Activated naive CD4-positive, alpha-beta T cell treated with anti-CD3 and anti-CD28 coated beads, Interleukin-2, amount 50 U/mL, for 24 hours (primary cell): ENCODE results near the gene GLT6D1.

Experiments used
- H3K27ac Mint-ChIP-seq: one replicate; pipeline ENCODE4 v1.8.0; 2021; ENCODE audit warnings: mild to moderate bottlenecking, mixed read lengths
- H3K27me3 Mint-ChIP-seq: one replicate; pipeline ENCODE4 v1.8.0; 2021; ENCODE audit warnings: mixed read lengths
- H3K36me3 Mint-ChIP-seq: one replicate; pipeline ENCODE4 v1.8.0; 2021; ENCODE audit warnings: mixed read lengths
- H3K4me1 Mint-ChIP-seq: one replicate; pipeline ENCODE4 v1.8.0; 2021; ENCODE audit warnings: mixed read lengths
- H3K4me3 Mint-ChIP-seq: one replicate; pipeline ENCODE4 v1.8.0; 2021; ENCODE audit warnings: mild to moderate bottlenecking, mixed read lengths
- H3K9me3 Mint-ChIP-seq: one replicate; pipeline ENCODE4 v1.8.0; 2021; ENCODE audit warnings: mixed read lengths

GLT6D1 gene

GRCh38 chr9:135589596-135590485, 49.5 kb downstream of the GLT6D1 start:
- no peak overlapping the region for H3K4me3 Mint-ChIP-seq
- no peak overlapping the region for H3K27ac Mint-ChIP-seq
- H3K36me3 Mint-ChIP-seq = no peaks in the 10 kb centered on the region
- peaks cover 5% of the 10 kb centered on the region for H3K27me3 Mint-ChIP-seq
- H3K4me1 Mint-ChIP-seq = no peaks in the 10 kb centered on the region
- no peaks in the 10 kb centered on the region for H3K9me3 Mint-ChIP-seq

- peaks cover 5% of the 10 kb centered on the region for H3K27me3 Mint-ChIP-seq
- no peaks in the 10 kb centered on the region for H3K9me3 Mint-ChIP-seq
- H3K4me1 Mint-ChIP-seq = no peaks in the 10 kb centered on the region
- H3K27ac Mint-ChIP-seq = no peak overlapping the region
- no peaks in the 10 kb centered on the region for H3K36me3 Mint-ChIP-seq
- no peak overlapping the region for H3K4me3 Mint-ChIP-seq
Observed at GRCh38 chr9:135588886-135589595, 50.3 kb downstream of the GLT6D1 start.

- H3K36me3 Mint-ChIP-seq = no peaks in the 10 kb centered on the region
- H3K4me3 Mint-ChIP-seq = no peak overlapping the region
- H3K27ac Mint-ChIP-seq = no peak overlapping the region
- no peaks in the 10 kb centered on the region for H3K4me1 Mint-ChIP-seq
- H3K9me3 Mint-ChIP-seq = no peaks in the 10 kb centered on the region
- peaks cover 2% of the 10 kb centered on the region for H3K27me3 Mint-ChIP-seq
Observed at GRCh38 chr9:135588371-135588770, 51.0 kb downstream of the GLT6D1 start.

- Mint-ChIP-seq H3K4me1 (no peaks in the 10 kb centered on the region), H3K27me3 (peaks cover 2% of the 10 kb centered on the region), H3K36me3 (no peaks in the 10 kb centered on the region), H3K4me3 (no peak overlapping the region), H3K9me3 (no peaks in the 10 kb centered on the region), H3K27ac (no peak overlapping the region)
Observed at GRCh38 chr9:135587658-135588057, 51.7 kb downstream of the GLT6D1 start.

- no peaks in the 10 kb centered on the region for H3K9me3 Mint-ChIP-seq
- H3K36me3 Mint-ChIP-seq = no peaks in the 10 kb centered on the region
- H3K4me3 Mint-ChIP-seq = no peak overlapping the region
- no peaks in the 10 kb centered on the region for H3K4me1 Mint-ChIP-seq
- H3K27ac Mint-ChIP-seq = no peak overlapping the region
- H3K27me3 Mint-ChIP-seq = peaks cover 2% of the 10 kb centered on the region
Observed at GRCh38 chr9:135586601-135587109, 52.7 kb downstream of the GLT6D1 start.

- Mint-ChIP-seq H3K36me3 (no peaks in the 10 kb centered on the region), H3K27ac (no peak overlapping the region), H3K4me3 (no peak overlapping the region), H3K4me1 (no peaks in the 10 kb centered on the region), H3K27me3 (no peaks in the 10 kb centered on the region), H3K9me3 (no peaks in the 10 kb centered on the region)
Observed at GRCh38 chr9:135584934-135585333, 54.4 kb downstream of the GLT6D1 start.

- Mint-ChIP-seq H3K27ac (no peak overlapping the region), H3K36me3 (no peaks in the 10 kb centered on the region), H3K9me3 (no peaks in the 10 kb centered on the region), H3K4me1 (no peaks in the 10 kb centered on the region), H3K4me3 (no peak overlapping the region), H3K27me3 (no peaks in the 10 kb centered on the region)
Observed at GRCh38 chr9:135584371-135584770, 55.0 kb downstream of the GLT6D1 start.

- H3K36me3 Mint-ChIP-seq = no peaks in the 10 kb centered on the region
- H3K4me1 Mint-ChIP-seq = no peaks in the 10 kb centered on the region
- no peaks in the 10 kb centered on the region for H3K9me3 Mint-ChIP-seq
- no peak overlapping the region for H3K4me3 Mint-ChIP-seq
- H3K27ac Mint-ChIP-seq = no peak overlapping the region
- no peaks in the 10 kb centered on the region for H3K27me3 Mint-ChIP-seq
Observed at GRCh38 chr9:135583688-135584011, 55.7 kb downstream of the GLT6D1 start.

- Mint-ChIP-seq H3K4me1 (no peaks in the 10 kb centered on the region), H3K27ac (no peak overlapping the region), H3K4me3 (no peak overlapping the region), H3K9me3 (no peaks in the 10 kb centered on the region), H3K27me3 (no peaks in the 10 kb centered on the region), H3K36me3 (no peaks in the 10 kb centered on the region)
Observed at GRCh38 chr9:135582966-135583687, 56.2 kb downstream of the GLT6D1 start.

- Mint-ChIP-seq H3K9me3 (no peaks in the 10 kb centered on the region), H3K4me1 (no peaks in the 10 kb centered on the region), H3K4me3 (no peak overlapping the region), H3K27ac (no peak overlapping the region), H3K27me3 (no peaks in the 10 kb centered on the region), H3K36me3 (no peaks in the 10 kb centered on the region)
Observed at GRCh38 chr9:135582541-135582940, 56.8 kb downstream of the GLT6D1 start.

GRCh38 chr9:135581636-135582426, 57.5 kb downstream of the GLT6D1 start:
- Mint-ChIP-seq H3K9me3 (no peaks in the 10 kb centered on the region), H3K27me3 (no peaks in the 10 kb centered on the region), H3K4me3 (no peak overlapping the region), H3K4me1 (no peaks in the 10 kb centered on the region), H3K27ac (no peak overlapping the region), H3K36me3 (no peaks in the 10 kb centered on the region)

GRCh38 chr9:135580664-135581380, 58.5 kb downstream of the GLT6D1 start:
- Mint-ChIP-seq H3K4me1 (no peaks in the 10 kb centered on the region), H3K27me3 (no peaks in the 10 kb centered on the region), H3K36me3 (no peaks in the 10 kb centered on the region), H3K4me3 (no peak overlapping the region), H3K9me3 (no peaks in the 10 kb centered on the region), H3K27ac (no peak overlapping the region)

- Mint-ChIP-seq H3K27me3 (no peaks in the 10 kb centered on the region), H3K9me3 (no peaks in the 10 kb centered on the region), H3K36me3 (no peaks in the 10 kb centered on the region), H3K4me3 (no peak overlapping the region), H3K27ac (no peak overlapping the region), H3K4me1 (no peaks in the 10 kb centered on the region)
Observed at GRCh38 chr9:135579889-135580660, 59.3 kb downstream of the GLT6D1 start.

GRCh38 chr9:135579356-135579755, 60.0 kb downstream of the GLT6D1 start:
- no peak overlapping the region for H3K27ac Mint-ChIP-seq
- H3K27me3 Mint-ChIP-seq = no peaks in the 10 kb centered on the region
- no peaks in the 10 kb centered on the region for H3K4me1 Mint-ChIP-seq
- no peaks in the 10 kb centered on the region for H3K9me3 Mint-ChIP-seq
- H3K36me3 Mint-ChIP-seq = no peaks in the 10 kb centered on the region
- no peak overlapping the region for H3K4me3 Mint-ChIP-seq
